Uterus (tissue), 2 donors: ENCODE data around the gene TBC1D28.
"Not testable (repeated sequence)": the region's sequence is repeated elsewhere in the genome, so short reads cannot be mapped to it uniquely, and the experiment has no call there.

Experiments
- POLR2A ChIP-seq, 2 donors: fragments of 450-650 bp; IDR thresholded peaks; one replicate each; pipeline ENCODE4 v1.6.1; 2016; ENCODE audit warnings: antibody characterized with exemption in 2 of 2, mild to moderate bottlenecking in 1 of 2, moderate library complexity in 1 of 2
- TF ChIP-seq, protein P1 (sequence below), 4 experiments: fragments of 200-600 bp in 2 of 4; fragments of 450-650 bp in 2 of 4; sonication (generic) in 2 of 4; IDR thresholded peaks; one replicate each; pipeline ENCODE4 v1.5.1; 2016 to 2019; ENCODE audit warnings: antibody characterized with exemption in 4 of 4, mild to moderate bottlenecking in 2 of 4, moderate library complexity in 1 of 4

GRCh38 chr17:18636237-18636636 lies 8.0 kb downstream of the TBC1D28 start:
- TF ChIP-seq, protein P1, sequence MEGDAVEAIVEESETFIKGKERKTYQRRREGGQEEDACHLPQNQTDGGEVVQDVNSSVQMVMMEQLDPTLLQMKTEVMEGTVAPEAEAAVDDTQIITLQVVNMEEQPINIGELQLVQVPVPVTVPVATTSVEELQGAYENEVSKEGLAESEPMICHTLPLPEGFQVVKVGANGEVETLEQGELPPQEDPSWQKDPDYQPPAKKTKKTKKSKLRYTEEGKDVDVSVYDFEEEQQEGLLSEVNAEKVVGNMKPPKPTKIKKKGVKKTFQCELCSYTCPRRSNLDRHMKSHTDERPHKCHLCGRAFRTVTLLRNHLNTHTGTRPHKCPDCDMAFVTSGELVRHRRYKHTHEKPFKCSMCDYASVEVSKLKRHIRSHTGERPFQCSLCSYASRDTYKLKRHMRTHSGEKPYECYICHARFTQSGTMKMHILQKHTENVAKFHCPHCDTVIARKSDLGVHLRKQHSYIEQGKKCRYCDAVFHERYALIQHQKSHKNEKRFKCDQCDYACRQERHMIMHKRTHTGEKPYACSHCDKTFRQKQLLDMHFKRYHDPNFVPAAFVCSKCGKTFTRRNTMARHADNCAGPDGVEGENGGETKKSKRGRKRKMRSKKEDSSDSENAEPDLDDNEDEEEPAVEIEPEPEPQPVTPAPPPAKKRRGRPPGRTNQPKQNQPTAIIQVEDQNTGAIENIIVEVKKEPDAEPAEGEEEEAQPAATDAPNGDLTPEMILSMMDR (IDR thresholded peaks at IDR 0.05): not testable (repeated sequence)
- not testable (repeated sequence) for TF ChIP-seq POLR2A (IDR thresholded peaks at IDR 0.05)
